NCI-H1694 (cell line): ENCODE measurements around the gene PRKAG2.
"Not testable (repeated sequence)": the region's sequence is repeated elsewhere in the genome, so short reads cannot be mapped to it uniquely, and the experiment has no call there.

Experiments
- DNase-seq: peaks from one replicate; lab custom pipeline; 2025; lab: John Stamatoyannopoulos, UW

PRKAG2 gene

DNA sequence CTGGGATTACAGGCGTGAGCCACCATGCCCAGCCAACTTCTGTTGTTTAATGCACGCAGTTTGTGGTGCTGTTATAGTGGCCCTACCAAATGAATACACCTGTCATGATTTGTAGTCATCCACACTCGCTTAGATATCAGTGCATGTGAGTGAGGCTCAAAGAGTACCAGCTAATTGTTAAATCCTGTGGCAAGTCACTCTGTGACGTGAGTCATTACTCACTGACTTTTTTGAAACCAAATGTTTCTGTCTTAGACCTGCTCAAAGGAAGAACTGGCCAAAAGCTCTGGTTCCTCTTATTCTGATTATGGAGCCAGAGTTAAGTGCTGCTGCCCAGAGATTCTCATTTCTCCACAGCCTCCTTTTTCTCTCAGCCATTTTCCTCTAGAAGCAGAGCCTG lies 109.4 kb downstream of the PRKAG2 start:
- no peak for DNase-seq

DNA sequence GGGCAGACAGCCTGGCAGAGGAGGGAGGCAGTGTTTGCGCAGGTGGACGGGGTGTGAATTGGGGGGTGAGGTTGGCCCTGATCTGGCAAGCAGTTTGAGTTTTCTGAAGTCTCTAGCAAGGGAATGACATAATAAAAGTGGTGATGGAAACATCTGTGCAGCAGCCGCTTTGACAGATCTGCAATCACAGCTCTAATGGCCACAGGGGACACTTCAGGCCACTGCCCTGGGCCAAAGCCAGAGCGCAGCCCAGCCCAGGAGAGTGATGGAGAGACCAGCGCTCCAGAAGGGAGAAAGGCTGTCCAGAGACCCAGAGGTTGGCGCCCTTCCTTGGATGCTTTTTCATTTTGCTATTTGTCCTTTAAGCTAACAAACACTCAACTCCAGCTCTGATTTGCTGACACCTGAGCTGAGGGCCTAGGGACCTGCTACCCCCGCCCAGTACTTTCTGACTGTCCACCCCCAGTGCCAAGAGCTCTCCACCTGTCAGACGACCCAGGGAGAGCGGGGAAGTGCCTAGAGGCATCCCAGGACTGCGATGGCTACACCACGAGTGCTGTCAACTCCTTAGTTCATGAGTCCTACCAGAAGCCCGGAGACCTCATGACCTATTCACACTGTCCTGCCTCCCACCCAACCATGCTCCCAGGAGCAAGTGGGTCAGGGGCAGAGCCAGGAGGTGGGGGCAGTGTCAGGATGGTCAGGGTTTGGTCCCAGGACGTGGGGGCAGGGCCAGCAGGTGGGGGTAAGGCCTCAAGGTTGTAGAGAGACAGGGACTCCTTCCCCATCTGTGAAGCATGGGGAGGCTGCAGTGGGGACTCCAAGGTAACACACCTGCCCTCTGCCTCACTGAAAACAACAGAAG lies 112.6 kb downstream of the PRKAG2 start:
- DNase-seq, result no peak

DNA sequence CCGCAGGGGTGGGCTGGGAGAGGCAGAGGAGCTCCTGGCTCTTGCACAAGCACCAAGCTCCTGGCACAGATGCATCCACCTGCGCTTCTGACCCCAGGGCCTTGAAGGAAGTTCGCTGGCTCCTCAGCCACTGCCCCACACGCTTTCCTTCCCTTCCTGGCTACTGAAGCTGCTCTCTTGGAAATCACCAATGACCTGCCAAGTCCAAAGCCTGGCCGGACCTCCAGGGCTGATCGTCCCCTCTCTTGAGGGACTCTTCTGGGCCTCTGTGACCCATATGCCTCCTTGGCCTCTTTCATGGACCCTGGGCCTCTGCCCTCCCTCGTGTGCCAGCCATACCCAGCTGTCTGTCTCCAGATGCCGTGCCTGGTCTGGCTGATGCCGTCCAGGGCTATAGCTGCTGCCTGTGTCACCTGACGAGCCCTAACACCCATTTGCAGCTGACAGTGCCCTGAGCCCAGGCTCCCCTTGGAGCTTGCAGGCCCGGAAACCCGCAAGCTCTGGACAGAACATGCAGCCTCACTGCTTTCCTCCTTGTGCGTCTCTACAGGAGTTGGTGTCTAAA lies 113.4 kb downstream of the PRKAG2 start:
- no peak for DNase-seq

DNA sequence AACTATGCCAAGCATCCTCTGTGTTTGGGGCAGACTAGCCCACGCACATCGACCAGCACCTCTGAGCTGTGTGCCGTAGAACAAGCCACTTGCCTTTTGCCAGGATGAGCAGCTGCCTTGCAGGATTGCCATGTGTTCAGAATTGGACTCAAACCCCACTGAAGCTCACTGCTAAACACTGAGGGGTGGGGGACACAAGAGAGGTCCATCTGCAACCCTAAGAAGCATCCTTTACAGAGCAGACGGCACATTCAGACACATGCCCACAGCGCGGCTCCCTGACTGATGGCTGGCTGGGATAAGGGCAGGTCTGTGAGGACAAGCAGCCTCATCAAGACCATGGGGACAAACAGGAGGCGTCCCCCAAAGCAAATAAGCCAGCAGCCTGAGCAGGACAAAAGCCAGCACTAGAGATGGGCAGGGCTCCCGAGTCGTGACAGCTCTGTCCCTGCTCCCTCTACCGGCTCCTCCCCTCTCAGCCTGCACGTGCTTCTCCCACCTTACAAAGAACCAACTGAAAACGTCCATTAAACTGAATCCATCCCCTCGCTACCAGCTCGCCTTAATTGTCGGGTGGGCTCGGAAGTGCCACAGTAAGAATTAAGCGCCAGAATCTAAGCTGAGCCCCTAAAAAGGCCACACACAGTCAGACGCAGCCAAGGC lies 114.2 kb downstream of the PRKAG2 start:
- DNase-seq, result no peak

DNA sequence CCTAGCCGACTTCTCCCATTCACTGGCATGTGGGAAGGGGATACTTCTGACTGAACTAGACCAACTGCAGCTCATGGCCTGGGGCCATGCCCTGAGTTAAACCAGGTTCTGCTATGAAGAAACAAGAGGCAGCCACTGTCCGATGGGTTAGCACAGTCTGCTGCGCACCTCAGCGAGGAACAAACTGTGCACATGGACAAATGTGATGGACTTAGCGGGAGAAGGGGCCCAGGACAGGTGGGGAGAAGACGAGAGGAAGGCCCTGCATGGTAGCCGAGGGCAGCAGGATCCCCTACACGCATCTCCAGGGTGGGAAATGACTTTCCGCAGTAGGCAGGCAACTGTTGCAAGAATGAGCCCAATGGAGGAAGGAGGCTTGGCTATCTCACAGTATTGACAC lies 115.0 kb downstream of the PRKAG2 start:
- no peak for DNase-seq

DNA sequence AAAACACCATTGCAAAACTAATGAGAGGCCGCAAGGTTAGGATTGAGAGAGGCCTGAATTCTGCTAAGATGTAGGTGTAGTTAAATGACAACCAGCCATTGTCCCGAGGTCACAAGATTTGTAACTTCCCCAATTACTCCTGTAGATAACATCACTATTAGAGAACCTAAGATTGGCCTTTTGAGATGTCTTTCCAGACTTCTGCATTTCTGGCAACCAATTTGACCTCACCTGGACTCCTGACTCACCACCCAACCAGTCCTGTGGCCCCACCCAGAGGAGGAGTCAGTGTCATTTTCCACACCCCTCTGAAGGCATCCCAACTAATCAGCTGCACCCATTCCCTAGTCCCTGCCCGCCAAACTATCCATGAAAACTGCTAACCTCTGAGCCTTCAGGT lies 115.7 kb downstream of the PRKAG2 start:
- no peak for DNase-seq

DNA sequence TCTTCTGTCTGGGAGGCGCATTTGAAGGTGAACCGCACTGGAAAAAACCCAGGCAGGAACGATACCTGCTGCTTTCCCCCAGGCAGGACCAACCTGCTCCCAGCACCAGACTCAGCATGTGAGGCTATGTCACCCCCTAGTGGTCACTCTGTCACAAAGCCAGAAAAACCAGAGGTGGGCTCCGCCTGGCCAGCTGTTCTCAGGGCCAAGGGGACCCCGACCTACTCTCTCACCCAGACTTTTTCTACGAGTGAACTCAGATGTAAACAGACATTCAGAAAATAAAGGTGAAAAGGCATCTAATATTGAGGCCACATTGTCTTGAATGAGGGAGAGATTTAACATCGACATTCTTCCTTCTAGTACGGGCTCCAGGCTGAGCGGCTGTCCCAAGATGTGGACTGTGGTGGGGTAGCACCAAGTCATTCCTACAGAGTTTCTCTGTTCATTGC lies 117.3 kb downstream of the PRKAG2 start:
- peak; percentile 44 for DNase-seq

DNA sequence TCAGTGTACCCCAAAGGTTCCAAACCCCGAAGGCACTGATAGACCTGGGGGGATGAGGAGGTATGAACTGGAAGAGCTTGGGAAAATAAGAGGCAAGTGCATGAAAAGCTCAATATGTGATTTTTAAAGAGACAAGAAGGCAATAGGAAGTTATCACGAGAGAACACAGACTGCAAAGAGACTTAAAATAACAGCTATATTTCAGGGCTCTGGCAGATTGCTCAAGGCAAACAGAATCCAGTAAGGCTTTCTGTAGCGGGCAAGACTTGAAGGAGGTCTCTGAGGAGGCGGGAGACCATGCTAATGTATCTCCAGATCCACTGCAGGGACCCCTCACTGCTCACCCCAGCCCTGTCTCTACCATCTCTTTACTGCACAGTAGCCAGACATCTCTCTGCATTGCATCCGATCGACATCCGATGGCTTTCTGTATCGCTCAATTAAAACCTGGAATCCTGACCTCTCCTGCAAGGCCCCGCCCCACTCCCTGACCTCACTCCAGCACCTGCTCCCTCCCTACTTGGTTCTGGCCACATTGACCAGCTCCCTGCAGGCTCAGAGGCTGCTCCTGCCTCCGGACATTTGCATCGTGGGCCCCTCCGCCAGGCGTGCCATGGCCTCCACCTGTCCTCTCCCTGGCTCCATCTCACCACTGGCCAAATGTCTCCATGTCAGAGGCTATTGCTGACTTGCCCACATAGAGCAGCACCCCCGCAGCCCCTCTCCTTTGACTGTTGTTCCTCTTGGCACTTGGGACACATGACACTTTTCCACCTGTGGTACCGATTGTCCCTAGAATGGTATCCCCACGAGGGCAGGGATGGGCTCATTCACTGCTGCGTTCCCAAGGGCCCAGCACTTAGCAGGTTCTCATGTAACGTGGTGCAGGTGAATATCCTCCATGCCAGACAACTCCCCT lies 118.0 kb downstream of the PRKAG2 start:
- DNase-seq, result no peak

DNA sequence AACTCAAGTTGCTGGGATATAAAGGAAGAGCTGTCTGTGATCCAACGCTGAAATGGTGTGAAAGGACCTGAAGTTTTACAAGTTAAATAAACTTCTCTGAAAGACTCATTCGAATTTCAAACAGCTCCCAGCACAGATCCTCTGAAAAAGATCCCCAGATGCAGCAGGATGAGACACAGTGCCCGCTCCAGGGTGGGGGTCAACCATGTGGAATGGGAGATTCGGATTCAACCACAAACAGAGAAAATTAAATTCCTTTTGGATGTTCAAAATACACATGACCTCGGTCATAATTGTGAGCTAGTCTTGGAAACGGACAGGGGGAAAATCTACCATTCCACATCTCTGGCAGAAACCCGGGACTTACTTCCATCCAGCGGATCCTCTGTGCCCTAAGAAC lies 119.6 kb downstream of the PRKAG2 start:
- no peak for DNase-seq

DNA sequence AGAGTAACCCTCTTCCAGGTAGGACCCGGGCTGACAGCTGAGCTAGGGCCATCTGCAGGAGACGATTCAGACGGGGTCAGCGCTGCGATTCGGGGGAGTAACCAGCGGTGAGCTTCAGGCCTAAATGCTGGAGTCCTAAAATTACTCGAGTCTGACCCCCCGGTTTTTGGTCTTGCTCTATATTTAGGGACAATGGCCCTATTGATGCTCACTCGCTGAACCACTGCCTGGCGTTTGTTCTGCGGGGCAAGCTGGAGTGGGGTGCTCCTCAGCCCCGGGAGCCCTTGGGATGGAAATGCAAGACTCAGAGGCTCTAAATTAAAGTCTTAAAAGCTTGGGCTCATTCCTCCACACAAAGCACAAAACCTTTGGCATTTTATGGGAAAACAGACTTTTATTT lies 120.0 kb downstream of the PRKAG2 start:
- no peak for DNase-seq

DNA sequence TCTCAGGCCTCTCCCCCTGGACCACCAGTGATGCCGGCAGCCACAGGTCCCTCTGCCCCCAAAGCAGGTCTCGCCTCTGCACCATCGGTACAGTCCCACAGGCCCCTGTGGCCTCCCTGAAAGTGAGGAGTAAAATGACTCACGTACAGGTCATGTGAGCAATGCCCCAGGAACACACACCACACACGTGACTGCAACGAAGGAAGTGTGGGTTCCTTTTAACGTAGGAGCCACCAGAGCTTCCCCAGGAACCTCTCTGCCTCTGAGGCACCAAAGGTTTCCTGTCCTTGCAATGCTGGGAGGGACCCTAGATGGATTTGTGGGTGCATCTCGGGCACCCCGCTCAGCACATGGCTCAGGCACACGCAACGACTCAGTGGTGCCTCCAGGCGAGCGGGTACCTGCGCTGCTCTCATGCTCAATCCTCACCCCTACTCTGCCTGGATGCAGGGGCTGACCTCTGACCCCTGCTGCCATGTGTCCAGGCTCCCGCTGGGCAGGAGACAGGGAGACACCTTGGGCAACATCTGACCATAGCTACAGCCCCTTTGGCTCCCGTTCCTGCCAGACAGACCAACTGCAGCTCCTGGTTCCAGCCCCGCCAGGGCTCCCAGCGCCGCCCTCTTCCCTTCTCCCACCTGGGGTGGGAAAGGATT lies 120.7 kb downstream of the PRKAG2 start:
- no peak for DNase-seq

DNA sequence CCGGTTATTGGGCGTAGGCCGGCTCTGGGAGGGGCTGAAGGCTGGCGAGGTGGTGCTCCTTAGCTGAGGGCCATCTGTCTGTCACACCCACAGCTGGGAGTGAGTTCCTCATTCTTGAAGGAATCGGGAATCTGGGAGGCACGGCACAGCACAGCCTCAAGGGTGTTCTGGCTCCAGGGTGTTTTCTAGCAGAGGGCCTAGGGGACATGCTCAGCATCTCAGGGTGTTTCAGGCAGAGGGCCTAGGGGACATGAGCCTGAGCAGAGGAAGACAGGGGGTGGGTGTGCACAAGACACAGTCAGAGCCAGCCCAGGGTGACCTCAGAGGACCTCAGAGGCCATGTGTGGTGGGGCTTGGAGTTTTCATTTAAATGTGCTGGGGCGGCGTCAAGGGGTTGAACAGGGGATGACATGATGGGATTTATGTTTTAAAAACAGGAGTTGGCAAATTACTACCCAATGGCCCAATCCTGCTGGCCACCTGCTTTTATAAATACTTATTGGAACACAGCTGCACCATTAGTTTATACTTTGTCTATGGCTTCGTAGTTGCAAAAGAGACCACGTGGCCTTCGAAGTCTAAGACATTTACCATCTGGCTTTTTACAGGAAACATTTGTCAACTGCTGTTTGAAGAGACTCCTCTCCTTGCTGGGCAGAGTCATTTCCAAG lies 121.6 kb downstream of the PRKAG2 start:
- DNase-seq, result no peak

DNA sequence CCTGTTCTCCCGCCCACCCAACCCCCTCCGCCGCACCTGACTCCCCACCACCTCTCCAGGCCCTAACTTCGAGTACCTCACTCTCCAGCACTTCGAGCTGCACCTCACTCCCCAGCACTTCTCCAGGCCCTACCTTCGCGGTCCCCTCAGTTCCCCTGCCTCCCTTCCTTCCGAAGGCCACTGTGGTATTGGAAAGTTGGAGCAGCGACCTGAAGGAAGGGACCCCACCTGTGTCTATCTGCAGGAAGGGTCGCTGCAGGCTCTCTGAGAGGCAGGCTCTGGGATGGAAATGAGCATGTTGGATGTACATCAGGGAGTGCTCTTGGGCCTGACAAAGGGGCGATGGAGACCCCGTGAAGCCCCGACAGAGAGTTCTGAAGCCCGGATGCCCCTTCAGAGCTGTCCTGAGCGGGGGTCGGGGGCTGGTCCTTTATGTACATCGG lies 122.2 kb downstream of the PRKAG2 start:
- DNase-seq, result no peak

DNA sequence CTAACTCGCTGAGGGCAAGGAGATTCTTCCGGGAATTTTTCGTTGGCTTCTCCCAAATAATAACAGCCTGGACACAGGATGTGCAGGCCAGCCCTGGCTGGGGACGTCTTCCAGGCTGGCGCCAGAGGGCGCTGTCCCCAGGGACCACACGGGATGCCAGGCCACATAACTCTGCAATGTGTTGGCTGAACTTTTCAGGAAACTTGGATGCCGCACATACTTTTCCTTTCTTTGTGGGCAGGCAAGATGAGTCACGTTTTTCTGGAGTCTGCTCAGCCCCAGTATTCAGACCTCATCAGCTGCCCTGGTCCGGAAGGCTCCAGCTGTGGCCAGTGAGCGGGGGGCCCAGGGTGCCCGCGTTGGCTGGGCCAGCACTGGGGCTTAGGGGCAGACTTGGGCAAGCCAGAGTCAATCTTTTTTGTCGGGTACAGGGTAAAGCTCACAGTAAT lies 122.7 kb downstream of the PRKAG2 start:
- DNase-seq, result no peak

DNA sequence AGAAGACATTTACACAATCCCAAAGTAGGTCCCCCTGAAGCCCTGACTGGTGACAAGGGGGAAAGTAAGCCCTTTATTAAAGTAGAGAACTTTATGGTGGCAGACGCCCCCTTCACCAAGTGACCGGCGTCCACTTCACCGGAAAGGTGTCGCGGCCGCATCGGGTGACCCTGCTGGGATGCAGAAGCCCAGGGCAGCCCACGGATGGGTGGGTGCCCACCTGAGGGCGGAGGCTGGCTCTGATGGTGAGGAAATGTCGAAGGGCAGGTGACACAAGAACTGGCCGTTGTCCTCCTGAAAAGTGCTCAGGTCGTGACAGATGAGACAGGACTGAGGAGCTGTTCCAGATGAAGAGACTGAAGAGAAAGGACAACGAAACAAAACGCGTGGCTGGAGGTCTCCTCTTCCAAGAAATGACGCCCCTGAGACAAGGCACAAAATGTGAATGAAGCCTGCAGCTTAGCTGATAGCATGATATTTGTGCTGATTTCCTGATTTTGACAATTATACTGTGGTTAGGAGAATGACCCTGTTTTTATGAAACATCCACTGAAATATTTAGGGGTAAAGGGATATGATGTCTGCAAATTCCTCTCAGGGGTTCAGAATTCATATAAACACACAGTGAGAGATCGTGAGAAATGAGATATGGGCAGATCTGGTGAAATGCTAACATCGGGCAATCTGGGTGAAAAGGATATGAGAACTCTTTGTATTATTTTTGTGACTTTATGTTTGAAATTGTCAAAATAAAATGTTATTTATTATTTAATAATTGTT lies 123.9 kb downstream of the PRKAG2 start:
- no peak for DNase-seq

DNA sequence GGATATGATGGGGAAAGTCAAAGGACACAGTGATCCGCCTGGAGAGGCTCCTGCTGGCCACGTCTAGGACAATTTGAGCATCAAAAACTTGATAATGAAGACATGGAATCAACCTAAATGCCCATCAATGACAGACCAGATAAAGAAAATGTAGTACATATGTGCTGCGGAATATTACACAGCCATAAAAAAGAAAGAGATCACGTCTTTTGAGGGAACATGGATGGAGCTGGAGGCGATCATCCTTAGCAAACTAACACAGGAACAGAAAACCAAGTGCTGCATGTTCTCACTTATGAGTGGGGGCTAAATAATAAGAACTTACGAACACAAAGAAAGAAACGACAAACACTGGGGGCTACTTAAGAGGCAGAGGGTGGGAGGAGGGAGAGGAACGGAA lies 124.9 kb downstream of the PRKAG2 start:
- DNase-seq, result no peak

DNA sequence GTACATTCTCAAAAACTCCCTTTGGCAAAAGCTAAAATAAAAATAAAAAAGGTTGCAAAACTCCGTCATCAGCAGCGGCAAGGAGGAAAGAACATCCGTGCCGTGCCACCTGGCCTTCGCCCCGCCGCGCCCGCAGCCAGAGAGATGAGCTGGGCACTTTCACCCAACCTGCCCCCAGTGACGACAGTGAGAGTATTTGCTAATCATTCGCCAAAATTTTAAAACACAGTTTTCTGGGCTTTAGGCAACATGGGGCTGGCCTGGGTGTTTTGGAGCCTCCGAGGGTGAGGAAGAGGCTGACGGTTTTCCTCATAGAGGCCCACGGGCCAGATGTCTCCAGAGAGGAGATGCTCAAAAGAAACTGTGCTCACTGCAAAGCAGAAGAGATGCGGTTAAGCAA lies 128.2 kb downstream of the PRKAG2 start:
- DNase-seq, result no peak

DNA sequence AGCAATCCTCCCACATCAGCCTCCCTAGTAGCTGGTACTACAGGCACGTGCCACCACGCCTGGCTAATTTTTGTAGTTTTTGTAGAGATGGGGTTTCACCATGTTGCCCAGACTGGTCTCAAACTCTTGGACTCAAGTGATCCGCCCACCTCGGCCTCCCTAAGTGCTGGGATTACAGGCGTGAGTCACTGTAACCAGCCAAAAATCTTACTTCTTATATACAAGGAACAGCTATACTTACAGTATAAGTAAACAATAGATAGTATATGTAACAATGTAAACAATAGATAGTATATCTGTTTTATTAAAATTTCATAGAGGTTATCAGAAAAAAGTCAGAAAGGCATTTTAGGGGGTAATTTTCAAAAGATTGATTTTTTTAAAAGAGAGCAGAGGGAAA lies 128.9 kb downstream of the PRKAG2 start:
- DNase-seq, result not testable (repeated sequence)

DNA sequence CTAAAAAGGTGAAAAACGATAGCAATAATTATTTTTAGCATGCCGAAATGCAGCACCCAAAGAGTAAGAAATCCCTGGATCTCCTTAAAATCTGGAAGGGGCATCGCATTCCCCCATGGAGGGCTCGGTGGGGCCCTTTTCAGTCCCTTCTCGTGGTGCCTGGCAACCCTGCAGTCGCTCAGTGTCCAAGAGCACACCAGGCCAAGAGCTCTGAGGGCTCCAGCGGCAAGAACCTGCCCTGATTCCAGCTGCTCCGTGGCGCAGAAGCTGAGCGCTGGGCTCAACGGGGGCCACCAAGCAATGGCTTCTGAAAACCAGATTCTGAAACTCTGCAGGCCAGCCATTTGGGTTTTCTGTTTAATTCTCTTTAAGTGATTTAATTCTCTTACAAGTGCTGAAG lies 131.2 kb downstream of the PRKAG2 start:
- DNase-seq, result no peak
